ENCODE measurements around the gene TXNIP. TPM values are rescaled to one million over a fixed set of nuclear protein-coding genes. Genes with fewer than 3 reads are reported as not detected.
A peak's percentile ranks its signal among the peaks of the same experiment; 100 is the strongest.

TXNIP gene
- total and polyA plus RNA-seq, 2 donors from 2014 or later, result 356 to 1,197 TPM

DNA sequence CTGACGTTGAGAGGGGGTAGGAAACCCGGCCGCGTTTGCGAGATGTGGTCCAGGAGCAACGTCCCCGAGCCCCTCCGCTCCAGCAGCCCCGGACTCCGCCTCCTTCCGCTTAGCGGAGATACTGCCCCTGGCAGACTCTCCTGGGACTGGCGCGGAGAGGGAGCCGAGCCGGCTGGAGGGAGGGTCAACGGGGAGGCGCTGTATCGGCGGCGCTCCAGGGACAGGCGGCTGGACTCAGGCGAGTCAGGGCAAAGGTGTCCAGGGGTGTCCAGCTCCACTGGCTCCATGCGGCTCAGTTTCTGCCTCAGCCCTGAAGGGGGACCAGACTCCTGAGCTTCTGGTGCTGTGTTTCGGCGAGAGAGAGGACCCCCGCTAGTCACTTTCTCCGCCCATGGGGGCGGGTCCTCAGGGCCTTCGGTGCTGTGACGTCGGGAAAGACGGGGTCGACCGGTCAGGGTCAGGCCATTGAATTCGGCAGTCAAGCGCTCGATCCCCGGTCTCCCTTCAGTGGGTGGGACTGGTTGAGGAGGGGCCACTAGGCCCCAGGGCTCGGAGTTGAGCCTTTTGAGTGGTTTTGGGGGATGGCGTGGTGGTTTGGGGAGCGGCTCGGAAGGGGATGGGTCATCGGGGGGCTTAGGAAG is 35.8 kb downstream of the TXNIP start:
- intact Hi-C loops (cut with DNase I), result no loop called here
- DNase-seq (peak; percentile 84 to 95 (median 92)), FAIRE-seq (no peak)
- no peaks in the 10 kb centered on the region for H3K27me3 ChIP-seq (ENCODE audit: control insufficient read depth, insufficient read depth, low read length)
- no peaks in the 10 kb centered on the region for H3K36me3 ChIP-seq (ENCODE audit: control insufficient read depth in 2 of 3, insufficient read depth in 3 of 3, low read length in 3 of 3)
- H3K9me3 ChIP-seq (ENCODE audit: control insufficient read depth in 2 of 3, insufficient read depth in 1 of 3, low read length in 3 of 3), result no peaks in the 10 kb centered on the region
- TF ChIP-seq CTCF (IDR thresholded peaks at IDR 0.05; ENCODE audit: borderline replicate concordance, extremely low read depth, insufficient read depth), result peak; percentile 2
- H3K4me3 ChIP-seq (ENCODE audit: low read length in 3 of 3), result peak overlapping the region; percentile 73 to 75 (median 74)
- peak overlapping the region; percentile 77 to 86 for H3K27ac ChIP-seq (ENCODE audit: low read depth in 2 of 2, low read length in 2 of 2)
- H3K4me1 ChIP-seq (ENCODE audit: control insufficient read depth in 2 of 3, insufficient read depth in 2 of 3, low read depth in 1 of 3, low read length in 3 of 3), result peaks cover 6 to 32% (median 15%) of the 10 kb centered on the region in 3 donors
- peak overlapping the region; percentile 62 to 86 (median 72) for H3K9ac ChIP-seq (ENCODE audit: low read length in 3 of 3)

- intact Hi-C loops (cut with DNase I), result no loop called here
- FAIRE-seq, result no peak
- no peak for DNase-seq
- H3K9me3 ChIP-seq (ENCODE audit: control insufficient read depth in 2 of 3, insufficient read depth in 1 of 3, low read length in 3 of 3), result no peaks in the 10 kb centered on the region
- no peak overlapping the region for H3K27ac ChIP-seq (ENCODE audit: low read depth in 2 of 2, low read length in 2 of 2)
- no peaks in the 10 kb centered on the region for H3K27me3 ChIP-seq (ENCODE audit: control insufficient read depth, insufficient read depth, low read length)
- H3K9ac ChIP-seq (ENCODE audit: low read length in 3 of 3), result peak overlapping the region in 1 of 3 donors; percentile 35
- peak overlapping the region in 2 of 3 donors; percentile 73 to 75 for H3K4me3 ChIP-seq (ENCODE audit: low read length in 3 of 3)
- H3K36me3 ChIP-seq (ENCODE audit: control insufficient read depth in 2 of 3, insufficient read depth in 3 of 3, low read length in 3 of 3), result no peaks in the 10 kb centered on the region
- H3K4me1 ChIP-seq (ENCODE audit: control insufficient read depth in 2 of 3, insufficient read depth in 2 of 3, low read depth in 1 of 3, low read length in 3 of 3), result peaks cover 6 to 35% (median 15%) of the 10 kb centered on the region in 3 donors
- TF ChIP-seq CTCF (IDR thresholded peaks at IDR 0.05; ENCODE audit: borderline replicate concordance, extremely low read depth, insufficient read depth), result no peak
Measured at GRCh38 chr1:145959957-145960467, 36.4 kb downstream of the TXNIP start.

DNA sequence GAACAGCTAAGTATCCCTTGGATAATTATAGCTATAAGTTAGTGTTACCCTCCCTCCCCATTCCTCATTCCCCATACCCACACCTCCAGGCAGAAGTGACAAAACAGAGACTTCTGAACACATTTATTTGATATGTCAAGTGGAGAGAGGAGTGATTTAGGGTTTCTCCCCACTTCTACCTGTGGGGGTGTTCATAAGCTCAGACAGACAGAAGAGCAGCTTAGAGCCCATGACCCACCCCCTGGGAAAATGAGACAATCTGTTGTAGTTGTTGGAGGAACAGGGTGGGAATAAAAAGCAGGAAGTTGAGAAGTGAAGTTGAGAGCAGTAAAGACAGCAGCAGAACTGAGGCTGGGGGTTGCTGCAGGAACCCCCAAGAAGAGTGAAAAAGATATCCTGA is 37.0 kb downstream of the TXNIP start:
- H3K27ac ChIP-seq (ENCODE audit: low read depth in 2 of 2, low read length in 2 of 2), result no peak overlapping the region
- no peak overlapping the region for H3K4me3 ChIP-seq (ENCODE audit: low read length in 3 of 3)
- no peak for TF ChIP-seq CTCF (IDR thresholded peaks at IDR 0.05; ENCODE audit: borderline replicate concordance, extremely low read depth, insufficient read depth)
- H3K36me3 ChIP-seq (ENCODE audit: control insufficient read depth in 2 of 3, insufficient read depth in 3 of 3, low read length in 3 of 3), result no peaks in the 10 kb centered on the region
- FAIRE-seq, result no peak
- H3K4me1 ChIP-seq (ENCODE audit: control insufficient read depth in 2 of 3, insufficient read depth in 2 of 3, low read depth in 1 of 3, low read length in 3 of 3), result peaks cover 6 to 34% (median 15%) of the 10 kb centered on the region in 3 donors
- no peaks in the 10 kb centered on the region for H3K9me3 ChIP-seq (ENCODE audit: control insufficient read depth in 2 of 3, insufficient read depth in 1 of 3, low read length in 3 of 3)
- no peak overlapping the region for H3K9ac ChIP-seq (ENCODE audit: low read length in 3 of 3)
- H3K27me3 ChIP-seq (ENCODE audit: control insufficient read depth, insufficient read depth, low read length), result no peaks in the 10 kb centered on the region
- DNase-seq, result no peak
- intact Hi-C loops (cut with DNase I), result no loop called here

All from kidney (tissue), 14 donors.